Thoracic aorta (tissue), 2 donors: ENCODE data around the gene PMEPA1. TPM values are rescaled to one million over a fixed set of nuclear protein-coding genes. Genes with fewer than 3 reads are reported as not detected.

ENCODE experiments used
- ATAC-seq: fragments of 150-250 bp; one replicate; pipeline ENCODE4 v1.8.0; 2017; ENCODE audit warnings: low read depth; ENCODE audit not compliant: insufficient number of reproducible peaks, low FRiP score
- DNase-seq: peaks from one replicate; pipeline ENCODE4 v3.0.0-alpha.2; 2020; ENCODE audit warnings: low spot score
- H3K27ac ChIP-seq, 2 donors: fragments of 200-600 bp; sonication (generic); 1 replicate in 1 of 2; 2 replicates in 1 of 2; pipeline ENCODE4 v1.5.1; 2016; ENCODE audit warnings: mild to moderate bottlenecking in 2 of 2, moderate library complexity in 2 of 2
- H3K27me3 ChIP-seq: fragments of 200-600 bp; sonication (generic); replicated peaks from 2 replicates; pipeline ENCODE4 v1.6.0; 2016; ENCODE audit warnings: mild to moderate bottlenecking; ENCODE audit not compliant: insufficient read depth
- H3K36me3 ChIP-seq: fragments of 200-600 bp; sonication (generic); one replicate; pipeline ENCODE4 v1.5.1; 2016
- H3K4me1 ChIP-seq, 2 donors: fragments of 200-600 bp; sonication (generic); 1 replicate in 1 of 2; 2 replicates in 1 of 2; pipeline versions ENCODE4 v1.5.1 to v1.6.0; 2016; ENCODE audit warnings: low read depth in 2 of 2, mild to moderate bottlenecking in 1 of 2; ENCODE audit not compliant: control insufficient read depth in 1 of 2
- H3K4me3 ChIP-seq: fragments of 200-600 bp; sonication (generic); 2 replicates; pipeline ENCODE4 v1.5.1; 2016; ENCODE audit warnings: mild to moderate bottlenecking
- H3K9me3 ChIP-seq: fragments of 200-600 bp; sonication (generic); 2 replicates; pipeline ENCODE4 v1.5.1; 2016
- CTCF ChIP-seq: fragments of 200-600 bp; sonication (generic); IDR thresholded peaks from one replicate; pipeline ENCODE4 v1.5.1; 2019; ENCODE audit warnings: antibody characterized with exemption
- total RNA-seq, 2 donors: library from RNA; depleted of rRNA; stranded (reverse); fragments of >200 nt; gene quantifications; one replicate each; pipeline versions ENCODE4 v1.1.0 to v1.2.3, GENCODE V29; 2016

PMEPA1 gene
- total RNA-seq, 2 donors from 2014 or later: 68.4 to 104 TPM

GRCh38 chr20:57601211-57601570 is 108.6 kb downstream of the PMEPA1 start:
- peaks cover 0 to 8% of the 10 kb centered on the region in 2 donors for H3K4me1 ChIP-seq
- no peaks in the 10 kb centered on the region for H3K27me3 ChIP-seq
- ATAC-seq: no peak
- H3K4me3 ChIP-seq: no peak overlapping the region
- no peak for TF ChIP-seq CTCF
- H3K9me3 ChIP-seq: no peaks in the 10 kb centered on the region
- H3K36me3 ChIP-seq: no peaks in the 10 kb centered on the region
- no peak overlapping the region for H3K27ac ChIP-seq
- no peak for DNase-seq

- peaks cover 0 to 8% of the 10 kb centered on the region in 2 donors for H3K4me1 ChIP-seq
- DNase-seq (no peak), ATAC-seq (no peak)
These were observed 109.2 kb downstream of the PMEPA1 start for GRCh38 chr20:57600320-57601210.

GRCh38 chr20:57598491-57598890 is 111.3 kb downstream of the PMEPA1 start:
- no peak overlapping the region for H3K4me3 ChIP-seq
- H3K36me3 ChIP-seq: no peaks in the 10 kb centered on the region
- no peak for TF ChIP-seq CTCF
- H3K27me3 ChIP-seq: no peaks in the 10 kb centered on the region
- no peak for DNase-seq
- H3K9me3 ChIP-seq: no peaks in the 10 kb centered on the region
- H3K4me1 ChIP-seq: peaks cover 0 to 8% of the 10 kb centered on the region in 2 donors
- no peak overlapping the region for H3K27ac ChIP-seq
- no peak for ATAC-seq

More at GRCh38 chr20:57600320-57601210, 109.2 kb downstream of the PMEPA1 start:
- Histone ChIP-seq H3K27me3 (no peaks in the 10 kb centered on the region), H3K27ac (no peak overlapping the region), H3K36me3 (no peaks in the 10 kb centered on the region), H3K4me3 (no peak overlapping the region), H3K9me3 (no peaks in the 10 kb centered on the region)
- TF ChIP-seq CTCF: no peak

Other genes starting within 250 kb of the PMEPA1 start
- gene CTCFL, start 184.9 kb downstream of the PMEPA1 start, total RNA-seq: not detected
- 1 to 10 TPM in 1 of 2 donors, under 1 TPM in 1; 0.56 to 4.2 TPM for gene PCK1, start 148.9 kb downstream of the PMEPA1 start, total RNA-seq
- gene ZBP1, start 89.6 kb downstream of the PMEPA1 start, total RNA-seq: 1 to 10 TPM; 4.1 to 6.1 TPM